Smooth muscle cell (in vitro differentiated cells): ENCODE results near the gene OBSCN. TPM values are rescaled to one million over a fixed set of nuclear protein-coding genes. Genes with fewer than 3 reads are reported as not detected.

Source experiments
- DNase-seq: peaks from one replicate; lab custom pipeline; 2025; ENCODE audit not compliant: unreplicated experiment; lab: John Stamatoyannopoulos, UW
- H2AFZ ChIP-seq: fragments of 200-600 bp; sonication (generic); 2 replicates; pipeline ENCODE4 v1.6.0; 2016; ENCODE audit warnings: antibody characterized with exemption, low read depth, mild to moderate bottlenecking
- H3F3A ChIP-seq: fragments of 200-600 bp; sonication (generic); 2 replicates; pipeline ENCODE4 v1.6.0; 2017; ENCODE audit warnings: antibody characterized with exemption, low read depth
- H3K27ac ChIP-seq: fragments of 200-600 bp; sonication (generic); 2 replicates; pipeline ENCODE4 v1.5.1; 2016; ENCODE audit warnings: low read depth, mild to moderate bottlenecking
- H3K27me3 ChIP-seq: fragments of 200-600 bp; sonication (generic); 2 replicates; pipeline ENCODE4 v1.6.1; 2016; ENCODE audit warnings: low read depth, mild to moderate bottlenecking
- H3K36me3 ChIP-seq: fragments of 200-600 bp; sonication (generic); 2 replicates; pipeline ENCODE4 v1.5.1; 2016; ENCODE audit warnings: low read depth
- H3K4me1 ChIP-seq: fragments of 200-600 bp; sonication (generic); 2 replicates; pipeline ENCODE4 v1.5.1; 2016; ENCODE audit warnings: low read depth
- H3K4me2 ChIP-seq: fragments of 200-600 bp; sonication (generic); 2 replicates; pipeline ENCODE4 v1.6.0; 2016; ENCODE audit warnings: mild to moderate bottlenecking
- H3K4me3 ChIP-seq: fragments of 200-600 bp; sonication (generic); 2 replicates; pipeline ENCODE4 v1.5.1; 2016; ENCODE audit warnings: mild to moderate bottlenecking
- H3K79me2 ChIP-seq: fragments of 200-600 bp; sonication (generic); 2 replicates; pipeline ENCODE4 v1.6.0; 2016; ENCODE audit warnings: low read depth, mild to moderate bottlenecking
- H3K9ac ChIP-seq: fragments of 200-600 bp; sonication (generic); 2 replicates; pipeline ENCODE4 v1.6.0; 2016; ENCODE audit warnings: low read depth
- H3K9me3 ChIP-seq: fragments of 200-600 bp; sonication (generic); replicated peaks from 2 replicates; pipeline ENCODE4 v1.5.1; 2016; ENCODE audit warnings: low read depth
- H4K20me1 ChIP-seq: fragments of 200-600 bp; sonication (generic); 2 replicates; pipeline ENCODE4 v1.6.0; 2016; ENCODE audit warnings: low read depth
- WGBS: methylation state at CpG from one replicate; pipeline ENCODE4 v1.1.7; 2016; ENCODE audit warnings: low lambda C conversion rate; 5-methylcytosine and 5-hydroxymethylcytosine counted together
- polyA plus RNA-seq: library from polyadenylated mRNA; unstranded; fragments of >200 nt; fragmentation: Nextera tagmentation; extraction: Ambion mirVana; gene quantifications from 2 replicates; pipeline ENCODE4 v1.2.1, GENCODE V29; 2016
- total RNA-seq: library from RNA; depleted of rRNA; stranded (reverse); fragments of >200 nt; gene quantifications from 2 replicates; pipeline ENCODE4 v1.2.3, GENCODE V29; 2014
- TF ChIP-seq, protein P1 (sequence below): fragments of 200-600 bp; sonication (generic); IDR thresholded peaks from 2 replicates; pipeline ENCODE4 v1.5.1; 2017; ENCODE audit warnings: borderline replicate concordance, mild to moderate bottlenecking, antibody characterized with exemption; ENCODE audit not compliant: insufficient read depth, poor library complexity, severe bottlenecking

The OBSCN gene
- total and polyA plus RNA-seq, 2 experiments from 2014 or later: 3.8 to 10.6 TPM

GRCh38 chr1:228332797-228333738, 125.2 kb downstream of the OBSCN start:
- TF ChIP-seq, protein P1, sequence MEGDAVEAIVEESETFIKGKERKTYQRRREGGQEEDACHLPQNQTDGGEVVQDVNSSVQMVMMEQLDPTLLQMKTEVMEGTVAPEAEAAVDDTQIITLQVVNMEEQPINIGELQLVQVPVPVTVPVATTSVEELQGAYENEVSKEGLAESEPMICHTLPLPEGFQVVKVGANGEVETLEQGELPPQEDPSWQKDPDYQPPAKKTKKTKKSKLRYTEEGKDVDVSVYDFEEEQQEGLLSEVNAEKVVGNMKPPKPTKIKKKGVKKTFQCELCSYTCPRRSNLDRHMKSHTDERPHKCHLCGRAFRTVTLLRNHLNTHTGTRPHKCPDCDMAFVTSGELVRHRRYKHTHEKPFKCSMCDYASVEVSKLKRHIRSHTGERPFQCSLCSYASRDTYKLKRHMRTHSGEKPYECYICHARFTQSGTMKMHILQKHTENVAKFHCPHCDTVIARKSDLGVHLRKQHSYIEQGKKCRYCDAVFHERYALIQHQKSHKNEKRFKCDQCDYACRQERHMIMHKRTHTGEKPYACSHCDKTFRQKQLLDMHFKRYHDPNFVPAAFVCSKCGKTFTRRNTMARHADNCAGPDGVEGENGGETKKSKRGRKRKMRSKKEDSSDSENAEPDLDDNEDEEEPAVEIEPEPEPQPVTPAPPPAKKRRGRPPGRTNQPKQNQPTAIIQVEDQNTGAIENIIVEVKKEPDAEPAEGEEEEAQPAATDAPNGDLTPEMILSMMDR: no peak
- WGBS: 98% methylated on average over 16 of the region's 17 CpGs
- Histone ChIP-seq H3K4me3 (no peak overlapping the region), H3K79me2 (no peaks in the 10 kb centered on the region), H3K27ac (no peak overlapping the region), H2AFZ (no peak overlapping the region), H3K27me3 (no peaks in the 10 kb centered on the region), H3F3A (no peaks in the 10 kb centered on the region), H3K4me2 (no peak overlapping the region), H3K9me3 (no peaks in the 10 kb centered on the region), H3K36me3 (no peaks in the 10 kb centered on the region), H4K20me1 (no peaks in the 10 kb centered on the region), H3K9ac (no peak overlapping the region), H3K4me1 (no peaks in the 10 kb centered on the region)
- DNase-seq: no peak

DNA sequence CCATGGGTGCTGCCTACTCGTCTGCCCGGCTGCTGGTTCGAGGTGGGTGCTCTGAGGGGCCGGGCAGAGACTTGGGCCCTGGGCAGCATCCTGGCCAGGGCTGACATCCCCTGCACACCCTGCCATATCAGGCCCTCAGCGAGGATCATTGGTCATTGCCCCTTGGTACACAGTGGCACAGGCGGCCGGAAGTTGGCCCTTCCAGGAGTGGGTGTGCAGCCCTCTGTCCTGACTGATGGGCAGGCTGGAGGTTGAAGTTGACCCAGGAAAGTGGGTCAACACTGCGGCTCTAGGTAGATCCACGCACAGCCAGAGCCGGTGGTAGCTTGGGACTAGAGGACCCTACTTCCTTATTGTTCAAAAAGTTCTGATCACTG, 125.9 kb downstream of the OBSCN start:
- 95% methylated on average over 10 of the region's 10 CpGs for WGBS
- no peak overlapping the region for H3K27ac ChIP-seq
- TF ChIP-seq, protein P1: no peak

DNA sequence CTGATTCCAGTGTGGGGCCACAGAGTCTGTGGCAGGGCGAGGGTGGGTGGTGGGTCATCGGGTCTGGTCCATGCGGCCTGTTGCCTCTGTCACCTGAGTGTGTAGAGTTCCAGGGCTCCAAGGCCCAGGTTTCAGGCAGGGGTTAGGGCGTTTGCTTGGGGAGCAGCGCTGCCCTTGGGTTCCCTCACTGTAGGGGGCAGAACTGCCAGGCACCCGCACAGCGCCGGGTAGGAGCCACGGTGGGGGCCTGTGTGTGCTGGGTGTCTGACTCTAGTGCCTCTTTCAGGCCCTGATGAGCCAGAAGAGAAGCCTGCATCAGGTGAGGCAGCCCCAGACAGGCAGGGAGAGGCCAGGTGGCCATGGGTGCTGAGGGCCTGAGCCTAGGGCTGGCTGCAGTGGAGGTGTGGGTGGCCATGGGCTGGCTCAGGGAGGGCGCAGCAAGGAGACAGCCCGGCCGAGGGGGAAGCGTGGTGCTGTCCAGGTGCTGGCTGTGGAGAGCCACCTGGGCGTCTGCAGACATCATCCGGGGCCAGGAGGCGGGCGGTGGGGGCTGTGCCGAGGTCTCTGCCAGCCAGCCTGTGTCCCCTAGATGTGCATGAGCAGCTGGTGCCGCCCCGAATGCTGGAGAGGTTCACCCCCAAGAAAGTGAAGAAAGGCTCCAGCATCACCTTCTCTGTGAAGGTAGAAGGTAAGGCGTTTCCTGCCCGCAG, 126.5 kb downstream of the OBSCN start:
- H3K4me1 ChIP-seq: no peaks in the 10 kb centered on the region
- no peaks in the 10 kb centered on the region for H3K79me2 ChIP-seq
- H3K27ac ChIP-seq: no peak overlapping the region
- WGBS: 95% methylated on average over 22 of the region's 22 CpGs
- no peak for DNase-seq
- TF ChIP-seq, protein P1: no peak
- H3K9ac ChIP-seq: no peak overlapping the region
- H4K20me1 ChIP-seq: no peaks in the 10 kb centered on the region
- no peaks in the 10 kb centered on the region for H3K27me3 ChIP-seq
- no peak overlapping the region for H3K4me2 ChIP-seq
- H2AFZ ChIP-seq: no peak overlapping the region
- H3K9me3 ChIP-seq: no peaks in the 10 kb centered on the region
- no peaks in the 10 kb centered on the region for H3K36me3 ChIP-seq
- H3K4me3 ChIP-seq: no peak overlapping the region
- H3F3A ChIP-seq: no peaks in the 10 kb centered on the region

More for the DNA sequence above, 125.9 kb downstream of the OBSCN start:
- Histone ChIP-seq H3K9me3 (no peaks in the 10 kb centered on the region), H3K4me2 (no peak overlapping the region), H3K9ac (no peak overlapping the region), H4K20me1 (no peaks in the 10 kb centered on the region), H3K79me2 (no peaks in the 10 kb centered on the region), H3K36me3 (no peaks in the 10 kb centered on the region), H3K4me3 (no peak overlapping the region), H3F3A (no peaks in the 10 kb centered on the region), H3K27me3 (no peaks in the 10 kb centered on the region), H3K4me1 (no peaks in the 10 kb centered on the region), H2AFZ (no peak overlapping the region)
- no peak for DNase-seq
